Heart left ventricle (tissue), 16 donors: ENCODE results near the gene PTPRN2. TPM values are rescaled to one million over a fixed set of nuclear protein-coding genes. Genes with fewer than 3 reads are reported as not detected.

Experiments used
- ATAC-seq, 4 donors: fragments of 200-7000 bp; cut with Tn5 transposase; one replicate each; pipeline ENCODE4 v1.9.1; 2020 to 2022; ENCODE audit warnings: moderate library complexity in 4 of 4, mild to moderate bottlenecking in 3 of 4, moderate number of reproducible peaks in 1 of 4
- DNase-seq, 5 donors: peaks; one replicate each; pipeline ENCODE4 v3.0.0-alpha.2; 2020
- H3K27ac ChIP-seq, 12 donors: fragments of 200-600 bp; sonication (generic) in 4 of 12; one replicate each; pipeline versions ENCODE4 v1.5.0 to v1.8.0; 2016 to 2022; ENCODE audit warnings: mild to moderate bottlenecking in 2 of 12
- H3K27me3 ChIP-seq, 9 donors: fragments of 200-600 bp; sonication (generic) in 2 of 9; one replicate each; pipeline versions ENCODE4 v1.5.1 to v1.8.0; 2016 to 2022; ENCODE audit warnings: mild to moderate bottlenecking in 3 of 9
- H3K36me3 ChIP-seq, 9 donors: fragments of 200-600 bp; sonication (generic) in 2 of 9; one replicate each; pipeline versions ENCODE4 v1.5.0 to v1.8.0; 2018 to 2022; ENCODE audit warnings: mild to moderate bottlenecking in 2 of 9
- H3K4me1 ChIP-seq, 12 donors: fragments of 200-600 bp; sonication (generic) in 4 of 12; one replicate each; pipeline versions ENCODE4 v1.5.0 to v1.8.0; 2016 to 2022; ENCODE audit warnings: mild to moderate bottlenecking in 3 of 12
- H3K4me3 ChIP-seq, 12 donors: fragments of 200-600 bp; sonication (generic) in 4 of 12; one replicate each; pipeline versions ENCODE4 v1.5.0 to v1.8.0; 2017 to 2022; ENCODE audit warnings: mild to moderate bottlenecking in 9 of 12, moderate library complexity in 4 of 12
- H3K9me3 ChIP-seq, 12 donors: fragments of 200-600 bp; sonication (generic) in 4 of 12; one replicate each; pipeline versions ENCODE4 v1.5.0 to v1.8.0; 2016 to 2022; ENCODE audit warnings: mild to moderate bottlenecking in 1 of 12
- POLR2A ChIP-seq, 2 donors: fragments of 450-650 bp; IDR thresholded peaks; one replicate each; pipeline ENCODE4 v1.6.1; 2017; ENCODE audit warnings: antibody characterized with exemption in 2 of 2, mild to moderate bottlenecking in 2 of 2, moderate library complexity in 2 of 2
- WGBS, 4 donors: extraction: QIAGEN DNeasy Blood & Tissue Kit in 2 of 4; methylation state at CpG; one replicate each; pipeline versions ENCODE4 v1.1.5 to v1.1.7; 2013 to 2018; 5-methylcytosine and 5-hydroxymethylcytosine counted together
- intact Hi-C, 10 donors: fragments of 100-400 bp; cut with DNase I; formaldehyde crosslinking; loops; one replicate each; pipeline versions ENCODE4 v1.11.1 to v1.14.2; 2022
- polyA plus RNA-seq, 2 donors: library from polyadenylated mRNA; stranded (reverse); fragments of 200-250 nt; gene quantifications; one replicate each; pipeline ENCODE4 v1.2.3, GENCODE V29; 2013
- total RNA-seq, 9 donors: library from RNA; depleted of rRNA in 2 of 9; stranded (reverse); fragments of >200 nt in 2 of 9; fragmentation: NEBNext Ultra II Directional in 3 of 9; extraction: Animal tissue kit (Norgen Biotek cat#: 25700) in 3 of 9; gene quantifications; one replicate each; pipeline versions ENCODE4 v1.1.0 to v1.2.4, GENCODE V29; 2016 to 2023
- TF ChIP-seq, protein P1 (sequence below), 12 donors: fragments of 200-600 bp; sonication (generic) in 4 of 12; IDR thresholded peaks; one replicate each; pipeline versions ENCODE4 v1.5.0 to v1.8.0; 2018 to 2022; ENCODE audit warnings: antibody characterized with exemption in 12 of 12, mild to moderate bottlenecking in 5 of 12
- donor health status: ischemic (EF 13 %, LVEDD 7.1; RV severe dilation, severe dysfunction).
- donor health status: healthy with polysubstance abuse.
- donor health status: DM: no; HTN: yes; CAD: no.
- donor health status: DM: no; HTN: no; CAD: no.
- donor health status: ischemic (EF 25% LVEDD 6.9; RV normal size, moderate dysfunction).
- donor health status: ischemic (EF 25% LVEDD 5.7; RV mildly dilated, moderate dysfunction).
- donor health status: healthy.
- donor health status: DM: yes; HTN: yes; CAD: no.
- donor health status: ischemic (EF 35%, LVEDD 5.7; RV mildly dilated, moderate dysfunction).
- donor health status: nonischemic (EF 11% LVEDD 7.7; RV severe dilation, severe dysfunction).
- donor health status: DM: yes; HTN: yes; CAD: no.
- donor health status: PGD.
- donor health status: ischemic (EF 29% LVEDD 5.4; RV normal size, mild dysfunction).
- donor health status: nonischemic (EF 23%, LVEDD 6.1; RV moderate dilation, normal function).

The PTPRN2 gene
- total and polyA plus RNA-seq, 11 donors = 0.61 to 2.3 (median 1.3) TPM

DNA sequence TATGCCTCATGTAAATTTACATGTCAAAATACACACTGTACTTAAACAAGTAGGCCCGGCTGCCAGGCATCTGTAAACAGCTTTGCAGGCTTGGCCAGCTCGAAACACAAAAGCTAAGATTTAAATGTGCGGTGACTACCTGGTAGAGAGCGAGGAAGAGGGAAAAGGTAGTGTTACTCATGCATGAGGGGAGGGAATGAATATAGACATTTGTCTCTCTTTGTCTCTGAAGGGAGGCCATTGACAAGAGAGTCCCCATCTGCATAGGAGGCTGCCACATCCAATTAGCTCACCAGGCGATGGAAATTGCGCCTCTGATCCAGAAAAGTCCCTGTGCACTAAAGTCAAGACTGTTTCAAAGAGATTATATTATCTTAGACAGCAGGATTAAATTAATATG lies 535.8 kb downstream of the PTPRN2 start:
- Histone ChIP-seq H3K36me3 (no peaks in the 10 kb centered on the region), H3K9me3 (no peaks in the 10 kb centered on the region), H3K4me1 (peaks cover 0 to 8% (median 0%) of the 10 kb centered on the region in 12 donors), H3K4me3 (no peak overlapping the region), H3K27me3 (no peaks in the 10 kb centered on the region), H3K27ac (no peak overlapping the region)
- intact Hi-C loops = no loop called here
- 75 to 86% (median 85%) methylated on average over 6 of the region's 6 CpGs for WGBS, 4 donors
- no peak for DNase-seq
- no peak for TF ChIP-seq POLR2A (IDR thresholded peaks at IDR 0.05)
- TF ChIP-seq, protein P1, sequence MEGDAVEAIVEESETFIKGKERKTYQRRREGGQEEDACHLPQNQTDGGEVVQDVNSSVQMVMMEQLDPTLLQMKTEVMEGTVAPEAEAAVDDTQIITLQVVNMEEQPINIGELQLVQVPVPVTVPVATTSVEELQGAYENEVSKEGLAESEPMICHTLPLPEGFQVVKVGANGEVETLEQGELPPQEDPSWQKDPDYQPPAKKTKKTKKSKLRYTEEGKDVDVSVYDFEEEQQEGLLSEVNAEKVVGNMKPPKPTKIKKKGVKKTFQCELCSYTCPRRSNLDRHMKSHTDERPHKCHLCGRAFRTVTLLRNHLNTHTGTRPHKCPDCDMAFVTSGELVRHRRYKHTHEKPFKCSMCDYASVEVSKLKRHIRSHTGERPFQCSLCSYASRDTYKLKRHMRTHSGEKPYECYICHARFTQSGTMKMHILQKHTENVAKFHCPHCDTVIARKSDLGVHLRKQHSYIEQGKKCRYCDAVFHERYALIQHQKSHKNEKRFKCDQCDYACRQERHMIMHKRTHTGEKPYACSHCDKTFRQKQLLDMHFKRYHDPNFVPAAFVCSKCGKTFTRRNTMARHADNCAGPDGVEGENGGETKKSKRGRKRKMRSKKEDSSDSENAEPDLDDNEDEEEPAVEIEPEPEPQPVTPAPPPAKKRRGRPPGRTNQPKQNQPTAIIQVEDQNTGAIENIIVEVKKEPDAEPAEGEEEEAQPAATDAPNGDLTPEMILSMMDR (IDR thresholded peaks at IDR 0.05) = no peak
- ATAC-seq = no peak

DNA sequence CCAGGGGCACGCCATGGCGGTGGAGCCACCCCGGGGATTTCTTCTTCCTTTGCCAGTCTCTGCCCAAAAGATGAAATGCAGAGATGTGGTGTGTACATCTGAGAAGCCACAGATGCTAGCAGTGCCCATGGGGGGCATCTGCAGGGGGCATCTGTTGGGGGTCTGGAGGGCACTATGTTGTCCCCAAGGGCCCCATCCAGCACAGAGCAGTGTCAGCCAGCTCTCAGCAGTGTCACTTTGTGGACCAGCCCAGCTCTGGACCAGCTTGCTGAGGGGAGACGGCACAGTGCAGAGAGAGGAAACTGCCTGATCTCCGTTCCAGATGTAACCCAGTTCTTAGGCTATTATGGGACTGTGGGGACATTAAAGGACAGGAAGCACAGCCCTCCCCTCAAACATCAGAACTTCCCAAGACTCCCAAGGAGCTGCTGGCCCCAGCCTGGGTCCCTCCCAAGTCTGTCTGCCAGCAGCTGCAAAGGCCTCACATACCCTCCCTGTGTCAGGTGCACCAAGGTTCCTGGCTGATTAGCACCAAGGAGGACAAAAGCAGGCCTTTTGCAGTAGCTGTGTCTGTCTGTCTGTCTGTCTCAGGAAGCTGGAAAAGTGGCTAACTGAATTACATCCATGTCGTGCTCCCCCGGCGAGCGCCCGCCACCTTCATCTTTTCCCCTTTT lies 536.5 kb downstream of the PTPRN2 start:
- intact Hi-C loops = no loop called here
- H3K9me3 ChIP-seq = no peaks in the 10 kb centered on the region
- no peaks in the 10 kb centered on the region for H3K36me3 ChIP-seq
- H3K4me1 ChIP-seq = peaks cover 0 to 8% (median 0%) of the 10 kb centered on the region in 12 donors
- WGBS, 4 donors = 53 to 74% (median 64%) methylated on average over 9 to 10 of the region's 10 CpGs
- H3K27me3 ChIP-seq = no peaks in the 10 kb centered on the region
- ATAC-seq (peak in 2 of 4 donors; percentile 46 to 72), DNase-seq (no peak)
- TF ChIP-seq, protein P1 (IDR thresholded peaks at IDR 0.05) = no peak
- TF ChIP-seq POLR2A (IDR thresholded peaks at IDR 0.05) = no peak
- no peak overlapping the region for H3K27ac ChIP-seq
- H3K4me3 ChIP-seq = no peak overlapping the region

DNA sequence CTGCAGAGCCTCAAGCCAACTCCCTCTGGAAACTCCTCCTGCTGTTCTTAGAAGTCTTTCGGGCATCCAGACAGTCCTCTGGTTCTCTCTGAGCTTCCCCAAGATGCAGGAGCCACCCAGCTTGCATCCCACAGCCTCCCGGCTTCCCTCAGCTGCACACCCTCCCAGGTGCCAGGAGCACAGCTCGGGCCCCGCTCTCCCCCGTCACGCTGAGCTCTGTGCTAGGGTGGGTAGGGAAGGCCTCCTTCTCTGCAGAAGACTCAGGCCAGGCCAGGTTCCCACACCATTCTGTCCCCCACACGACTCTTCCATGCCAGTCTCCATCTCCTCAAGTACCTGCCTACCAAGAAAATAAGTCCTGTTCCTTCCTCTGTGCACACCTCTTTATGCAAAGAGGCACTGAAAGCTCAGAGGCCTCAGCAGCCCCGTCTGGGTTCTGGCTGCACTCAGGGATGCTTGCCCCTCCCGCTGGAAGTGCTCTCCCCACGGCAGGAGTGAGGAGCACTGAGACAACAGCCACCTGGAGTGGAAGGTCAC lies 537.1 kb downstream of the PTPRN2 start:
- no peak for TF ChIP-seq POLR2A (IDR thresholded peaks at IDR 0.05)
- TF ChIP-seq, protein P1 (IDR thresholded peaks at IDR 0.05) = no peak
- DNase-seq = no peak
- intact Hi-C loops = no loop called here
- peaks cover 0 to 8% (median 0%) of the 10 kb centered on the region in 12 donors for H3K4me1 ChIP-seq
- H3K4me3 ChIP-seq = no peak overlapping the region
- no peaks in the 10 kb centered on the region for H3K9me3 ChIP-seq
- H3K36me3 ChIP-seq = no peaks in the 10 kb centered on the region
- WGBS, 4 donors = 53 to 75% (median 63%) methylated on average over 10 of the region's 10 CpGs
- H3K27me3 ChIP-seq = no peaks in the 10 kb centered on the region
- no peak overlapping the region for H3K27ac ChIP-seq
- ATAC-seq = no peak

DNA sequence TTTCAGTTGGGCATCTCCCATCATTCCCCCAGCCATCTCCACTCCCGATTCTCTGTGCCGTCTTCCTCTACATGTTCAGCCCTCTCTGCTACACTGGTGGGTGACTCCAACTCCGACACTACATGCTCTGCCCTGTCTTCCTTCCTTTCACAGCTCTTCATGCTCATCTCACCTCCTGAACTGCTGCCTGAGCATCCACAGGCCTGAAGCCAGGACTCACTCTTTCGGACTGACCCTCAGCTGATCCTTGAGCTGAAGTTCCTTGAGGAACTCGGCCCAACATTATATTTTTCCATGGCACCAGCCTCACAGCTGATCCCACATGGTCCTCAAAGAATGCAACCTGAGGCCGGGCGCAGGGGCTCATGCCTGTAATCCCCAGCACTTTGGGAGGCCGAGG lies 538.4 kb downstream of the PTPRN2 start:
- H3K4me1 ChIP-seq = peaks cover 0 to 8% (median 0%) of the 10 kb centered on the region in 12 donors
- 83 to 88% (median 86%) methylated on average over 8 of the region's 8 CpGs for whole genome bisulfite sequencing, 4 donors
- no peak overlapping the region for H3K27ac ChIP-seq
- ATAC-seq = no peak
- TF ChIP-seq, protein P1 (IDR thresholded peaks at IDR 0.05) = no peak
- TF ChIP-seq POLR2A (IDR thresholded peaks at IDR 0.05) = no peak
- H3K4me3 ChIP-seq = no peak overlapping the region
- no peaks in the 10 kb centered on the region for H3K27me3 ChIP-seq
- DNase-seq = no peak
- H3K36me3 ChIP-seq = no peaks in the 10 kb centered on the region
- intact Hi-C loops = no loop called here
- no peaks in the 10 kb centered on the region for H3K9me3 ChIP-seq
